Heart left ventricle (tissue), 16 donors: ENCODE data around the gene TIFAB. TPM values are rescaled to one million over a fixed set of nuclear protein-coding genes. Genes with fewer than 3 reads are reported as not detected.

Source experiments
- ATAC-seq, 4 donors: fragments of 200-7000 bp; cut with Tn5 transposase; one replicate each; pipeline ENCODE4 v1.9.1; 2020 to 2022; ENCODE audit warnings: moderate library complexity in 4 of 4, mild to moderate bottlenecking in 3 of 4, moderate number of reproducible peaks in 1 of 4
- DNase-seq, 5 donors: peaks; one replicate each; pipeline ENCODE4 v3.0.0-alpha.2; 2020
- H3K27ac ChIP-seq, 12 donors: fragments of 200-600 bp; sonication (generic) in 4 of 12; one replicate each; pipeline versions ENCODE4 v1.5.0 to v1.8.0; 2016 to 2022; ENCODE audit warnings: mild to moderate bottlenecking in 2 of 12
- H3K27me3 ChIP-seq, 9 donors: fragments of 200-600 bp; sonication (generic) in 2 of 9; one replicate each; pipeline versions ENCODE4 v1.5.1 to v1.8.0; 2016 to 2022; ENCODE audit warnings: mild to moderate bottlenecking in 3 of 9
- H3K36me3 ChIP-seq, 9 donors: fragments of 200-600 bp; sonication (generic) in 2 of 9; one replicate each; pipeline versions ENCODE4 v1.5.0 to v1.8.0; 2018 to 2022; ENCODE audit warnings: mild to moderate bottlenecking in 2 of 9
- H3K4me1 ChIP-seq, 12 donors: fragments of 200-600 bp; sonication (generic) in 4 of 12; one replicate each; pipeline versions ENCODE4 v1.5.0 to v1.8.0; 2016 to 2022; ENCODE audit warnings: mild to moderate bottlenecking in 3 of 12
- H3K4me3 ChIP-seq, 12 donors: fragments of 200-600 bp; sonication (generic) in 4 of 12; one replicate each; pipeline versions ENCODE4 v1.5.0 to v1.8.0; 2017 to 2022; ENCODE audit warnings: mild to moderate bottlenecking in 9 of 12, moderate library complexity in 4 of 12
- H3K9me3 ChIP-seq, 12 donors: fragments of 200-600 bp; sonication (generic) in 4 of 12; one replicate each; pipeline versions ENCODE4 v1.5.0 to v1.8.0; 2016 to 2022; ENCODE audit warnings: mild to moderate bottlenecking in 1 of 12
- POLR2A ChIP-seq, 2 donors: fragments of 450-650 bp; IDR thresholded peaks; one replicate each; pipeline ENCODE4 v1.6.1; 2017; ENCODE audit warnings: antibody characterized with exemption in 2 of 2, mild to moderate bottlenecking in 2 of 2, moderate library complexity in 2 of 2
- WGBS, 4 donors: extraction: QIAGEN DNeasy Blood & Tissue Kit in 2 of 4; methylation state at CpG; one replicate each; pipeline versions ENCODE4 v1.1.5 to v1.1.7; 2013 to 2018; 5-methylcytosine and 5-hydroxymethylcytosine counted together
- intact Hi-C, 10 donors: fragments of 100-400 bp; cut with DNase I; formaldehyde crosslinking; loops; one replicate each; pipeline versions ENCODE4 v1.11.1 to v1.14.2; 2022
- polyA plus RNA-seq, 2 donors: library from polyadenylated mRNA; stranded (reverse); fragments of 200-250 nt; gene quantifications; one replicate each; pipeline ENCODE4 v1.2.3, GENCODE V29; 2013
- total RNA-seq, 9 donors: library from RNA; depleted of rRNA in 2 of 9; stranded (reverse); fragments of >200 nt in 2 of 9; fragmentation: NEBNext Ultra II Directional in 3 of 9; extraction: Animal tissue kit (Norgen Biotek cat#: 25700) in 3 of 9; gene quantifications; one replicate each; pipeline versions ENCODE4 v1.1.0 to v1.2.4, GENCODE V29; 2016 to 2023
- TF ChIP-seq, protein P1 (sequence below), 12 donors: fragments of 200-600 bp; sonication (generic) in 4 of 12; IDR thresholded peaks; one replicate each; pipeline versions ENCODE4 v1.5.0 to v1.8.0; 2018 to 2022; ENCODE audit warnings: antibody characterized with exemption in 12 of 12, mild to moderate bottlenecking in 5 of 12
- donor health status: ischemic (EF 13 %, LVEDD 7.1; RV severe dilation, severe dysfunction).
- donor health status: healthy with polysubstance abuse.
- donor health status: DM: no; HTN: yes; CAD: no.
- donor health status: DM: no; HTN: no; CAD: no.
- donor health status: ischemic (EF 25% LVEDD 6.9; RV normal size, moderate dysfunction).
- donor health status: ischemic (EF 25% LVEDD 5.7; RV mildly dilated, moderate dysfunction).
- donor health status: healthy.
- donor health status: DM: yes; HTN: yes; CAD: no.
- donor health status: ischemic (EF 35%, LVEDD 5.7; RV mildly dilated, moderate dysfunction).
- donor health status: nonischemic (EF 11% LVEDD 7.7; RV severe dilation, severe dysfunction).
- donor health status: DM: yes; HTN: yes; CAD: no.
- donor health status: PGD.
- donor health status: ischemic (EF 29% LVEDD 5.4; RV normal size, mild dysfunction).
- donor health status: nonischemic (EF 23%, LVEDD 6.1; RV moderate dilation, normal function).

Gene TIFAB
- total and polyA plus RNA-seq, 11 donors, result 0.01 to 1.3 (median 0.38) TPM; not detected in 7

DNA sequence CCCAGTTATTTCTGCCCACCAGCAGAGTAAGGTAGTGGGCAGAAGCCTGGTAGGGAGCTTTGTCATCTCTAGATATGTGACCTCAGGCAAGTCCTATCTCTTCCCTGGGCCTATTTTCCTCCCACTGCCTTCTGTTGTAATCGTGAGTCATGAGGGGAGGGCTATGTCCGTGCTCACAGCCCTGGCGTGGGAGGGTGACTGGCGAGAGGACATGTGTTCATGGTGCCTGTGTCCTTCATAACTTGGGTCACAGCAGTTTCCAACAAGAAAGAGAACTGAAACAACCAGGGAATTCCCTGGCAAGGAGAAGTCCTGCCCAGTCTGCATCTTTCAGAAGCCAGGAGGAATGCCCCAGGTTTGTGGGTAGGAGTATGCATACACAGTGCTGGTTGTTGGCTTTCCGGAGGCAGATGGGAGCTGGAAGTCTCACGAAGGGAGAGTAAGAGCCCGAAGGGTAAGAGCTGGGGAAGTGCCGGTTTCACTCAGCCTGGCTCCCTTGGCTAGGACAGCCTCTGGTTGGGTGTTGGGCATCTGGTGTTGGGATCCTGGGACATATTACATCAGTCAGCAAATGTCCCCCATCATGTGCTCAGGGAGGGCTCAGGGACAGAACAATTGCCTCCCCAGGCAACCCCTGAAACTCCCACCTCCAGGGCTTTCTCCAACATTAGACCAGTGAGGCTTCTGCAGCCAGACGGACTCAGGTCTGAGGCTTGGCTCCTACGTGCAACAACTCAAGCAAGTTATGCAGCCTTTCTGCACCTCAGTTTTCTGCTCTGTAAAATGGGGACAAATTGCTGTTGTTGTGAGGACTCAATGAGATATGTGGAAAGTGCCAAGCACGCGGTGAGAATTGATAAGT is 4.3 kb upstream of the TIFAB start:
- Histone ChIP-seq H3K27me3 (peaks cover 0 to 13% (median 3%) of the 10 kb centered on the region in 9 donors), H3K36me3 (no peaks in the 10 kb centered on the region), H3K9me3 (no peaks in the 10 kb centered on the region), H3K4me1 (peaks cover 0 to 30% (median 0%) of the 10 kb centered on the region in 12 donors), H3K4me3 (no peak overlapping the region), H3K27ac (peak overlapping the region in 1 of 12 donors; percentile 70)
- intact Hi-C loops, result no loop called here
- peak in 2 of 5 donors; percentile 62 to 71 for DNase-seq
- WGBS, 4 donors, result 74 to 89% (median 85%) methylated on average over 12 of the region's 12 CpGs
- TF ChIP-seq POLR2A (IDR thresholded peaks at IDR 0.05), result no peak
- TF ChIP-seq, protein P1, sequence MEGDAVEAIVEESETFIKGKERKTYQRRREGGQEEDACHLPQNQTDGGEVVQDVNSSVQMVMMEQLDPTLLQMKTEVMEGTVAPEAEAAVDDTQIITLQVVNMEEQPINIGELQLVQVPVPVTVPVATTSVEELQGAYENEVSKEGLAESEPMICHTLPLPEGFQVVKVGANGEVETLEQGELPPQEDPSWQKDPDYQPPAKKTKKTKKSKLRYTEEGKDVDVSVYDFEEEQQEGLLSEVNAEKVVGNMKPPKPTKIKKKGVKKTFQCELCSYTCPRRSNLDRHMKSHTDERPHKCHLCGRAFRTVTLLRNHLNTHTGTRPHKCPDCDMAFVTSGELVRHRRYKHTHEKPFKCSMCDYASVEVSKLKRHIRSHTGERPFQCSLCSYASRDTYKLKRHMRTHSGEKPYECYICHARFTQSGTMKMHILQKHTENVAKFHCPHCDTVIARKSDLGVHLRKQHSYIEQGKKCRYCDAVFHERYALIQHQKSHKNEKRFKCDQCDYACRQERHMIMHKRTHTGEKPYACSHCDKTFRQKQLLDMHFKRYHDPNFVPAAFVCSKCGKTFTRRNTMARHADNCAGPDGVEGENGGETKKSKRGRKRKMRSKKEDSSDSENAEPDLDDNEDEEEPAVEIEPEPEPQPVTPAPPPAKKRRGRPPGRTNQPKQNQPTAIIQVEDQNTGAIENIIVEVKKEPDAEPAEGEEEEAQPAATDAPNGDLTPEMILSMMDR (IDR thresholded peaks at IDR 0.05), result no peak
- ATAC-seq, result peak; percentile 16 to 86 (median 82)

DNA sequence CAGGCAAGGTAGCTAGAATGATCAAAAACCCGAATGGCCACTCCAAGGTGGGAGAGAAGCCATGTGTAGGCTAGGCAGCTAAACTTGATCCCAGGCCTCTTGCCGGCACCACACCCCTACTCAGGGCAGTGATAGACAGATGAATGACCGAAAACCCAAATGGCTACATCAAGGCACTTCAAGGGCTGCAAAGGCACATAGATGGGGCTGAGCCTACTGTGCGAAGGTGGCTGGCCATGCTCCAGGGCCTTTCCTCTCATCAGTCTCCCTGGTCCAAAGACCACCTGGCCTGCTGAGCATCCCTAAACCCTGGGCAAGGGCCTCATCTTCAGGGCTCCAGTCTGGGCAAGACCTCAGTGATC is 3.7 kb upstream of the TIFAB start:
- Histone ChIP-seq H3K27me3 (peaks cover 0 to 13% (median 3%) of the 10 kb centered on the region in 9 donors), H3K27ac (peak overlapping the region in 1 of 12 donors; percentile 70), H3K36me3 (no peaks in the 10 kb centered on the region), H3K4me1 (peaks cover 0 to 30% (median 0%) of the 10 kb centered on the region in 12 donors), H3K9me3 (no peaks in the 10 kb centered on the region), H3K4me3 (no peak overlapping the region)
- DNase-seq, result peak in 1 of 5 donors; percentile 10
- 83 to 96% (median 93%) methylated on average over 4 of the region's 4 CpGs for WGBS, 4 donors
- intact Hi-C loops, result no loop called here
- no peak for TF ChIP-seq POLR2A (IDR thresholded peaks at IDR 0.05)
- TF ChIP-seq, protein P1 (IDR thresholded peaks at IDR 0.05), result no peak
- ATAC-seq, result no peak

DNA sequence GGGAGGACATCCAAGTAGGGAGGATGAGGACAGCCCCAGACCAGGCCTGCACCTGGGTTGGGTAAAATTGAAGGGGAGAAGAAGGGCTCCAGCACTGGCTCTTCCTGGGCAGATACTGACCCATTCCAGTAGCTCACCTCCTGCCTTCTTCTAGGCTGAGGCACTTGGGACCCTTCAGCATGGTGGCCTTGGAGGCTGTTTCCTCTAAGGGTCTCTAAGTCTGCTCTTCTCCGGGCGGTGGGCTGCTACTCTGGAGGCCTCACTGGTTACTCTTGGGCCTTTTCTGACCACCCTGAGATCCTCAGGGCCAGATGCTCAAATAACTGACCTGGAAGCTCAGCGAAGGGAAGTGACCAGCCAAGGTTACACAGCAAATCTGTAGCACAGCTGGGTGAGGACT is 2.8 kb upstream of the TIFAB start:
- peaks cover 0 to 13% (median 3%) of the 10 kb centered on the region in 9 donors for H3K27me3 ChIP-seq
- H3K9me3 ChIP-seq, result no peaks in the 10 kb centered on the region
- H3K4me3 ChIP-seq, result no peak overlapping the region
- intact Hi-C loops, result no loop called here
- ATAC-seq (no peak), DNase-seq (peak in 1 of 5 donors; percentile 21)
- no peaks in the 10 kb centered on the region for H3K36me3 ChIP-seq
- 79 to 98% (median 90%) methylated on average over 3 of the region's 3 CpGs for WGBS, 4 donors
- TF ChIP-seq, protein P1 (IDR thresholded peaks at IDR 0.05), result no peak
- no peak for TF ChIP-seq POLR2A (IDR thresholded peaks at IDR 0.05)
- H3K4me1 ChIP-seq, result peaks cover 0 to 30% (median 0%) of the 10 kb centered on the region in 12 donors
- no peak overlapping the region for H3K27ac ChIP-seq

DNA sequence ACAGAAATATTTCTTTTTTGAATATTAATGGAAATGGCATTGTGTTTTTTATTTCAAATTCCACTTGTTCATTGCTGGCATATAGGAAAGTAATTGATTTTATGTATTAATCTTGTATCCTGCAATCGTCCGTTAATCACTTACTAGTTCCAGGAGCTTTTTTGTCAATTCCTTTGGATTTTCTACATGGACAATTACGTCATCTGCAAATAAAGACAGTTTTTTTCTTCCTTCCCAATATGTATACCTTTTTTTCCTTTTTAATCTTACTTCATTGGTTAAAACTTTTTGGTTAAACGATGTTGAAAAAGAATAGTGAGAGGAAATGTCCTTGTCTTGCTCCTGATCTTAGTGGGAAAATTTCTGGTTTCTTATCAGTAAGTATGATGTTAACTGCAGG is 1.5 kb upstream of the TIFAB start:
- DNase-seq, result no peak
- Histone ChIP-seq H3K4me1 (peaks cover 0 to 30% (median 0%) of the 10 kb centered on the region in 12 donors), H3K9me3 (no peaks in the 10 kb centered on the region), H3K4me3 (no peak overlapping the region), H3K27ac (no peak overlapping the region), H3K36me3 (no peaks in the 10 kb centered on the region), H3K27me3 (peaks cover 0 to 7% (median 0%) of the 10 kb centered on the region in 9 donors)
- 70 to 91% (median 84%) methylated on average over 4 of the region's 4 CpGs for WGBS, 4 donors
- no peak for ATAC-seq
- TF ChIP-seq POLR2A (IDR thresholded peaks at IDR 0.05), result no peak
- TF ChIP-seq, protein P1 (IDR thresholded peaks at IDR 0.05), result no peak
- intact Hi-C loops, result no loop called here
